Naive thymus-derived CD8-positive, alpha-beta T cell (primary cell): Measurements from ENCODE around the gene CIAO3. TPM values are rescaled to one million over a fixed set of nuclear protein-coding genes. Genes with fewer than 3 reads are reported as not detected.
A peak's percentile ranks its signal among the peaks of the same experiment; 100 is the strongest.

Experiments used
- ATAC-seq, 2 donors: fragments of 150-1000 bp; cut with Tn5 transposase in 1 of 2; sonication (Bioruptor Pico), chemical (Tn5 transposase) in 1 of 2; 1 replicate in 1 of 2; 2 replicates in 1 of 2; pipeline ENCODE4 v1.10.0; 2021; ENCODE audit warnings: mild to moderate bottlenecking in 2 of 2, moderate library complexity in 2 of 2
- POLR2A ChIA-PET: fragments of 350-600 bp; sonication (Branson Sonifier 250); formaldehyde crosslinking; loops from one replicate; lab custom pipeline; 2021; ENCODE audit warnings: antibody characterized with exemption; lab: Charles Lee
- DNase-seq, 10 donors: peaks; one replicate each; pipeline versions ENCODE4 v3.0.0 to v3.0.0-alpha.2; 2020 to 2022
- H3K27ac Mint-ChIP-seq, 10 donors: one replicate each; pipeline ENCODE4 v1.8.0; 2020 to 2022; ENCODE audit warnings: mild to moderate bottlenecking in 10 of 10, mixed read lengths in 10 of 10, moderate library complexity in 4 of 10, inconsistent platforms in 1 of 10
- H3K27me3 Mint-ChIP-seq, 5 donors: one replicate each; pipeline ENCODE4 v1.8.0; 2021 to 2022; ENCODE audit warnings: mixed read lengths in 5 of 5
- H3K36me3 Mint-ChIP-seq, 3 donors: one replicate each; pipeline ENCODE4 v1.8.0; 2020 to 2022; ENCODE audit warnings: mixed read lengths in 3 of 3, mild to moderate bottlenecking in 2 of 3, inconsistent platforms in 1 of 3
- H3K4me1 Mint-ChIP-seq, 4 donors: one replicate each; pipeline ENCODE4 v1.8.0; 2021 to 2022; ENCODE audit warnings: mixed read lengths in 4 of 4
- H3K4me3 Mint-ChIP-seq, 10 donors: one replicate each; pipeline ENCODE4 v1.8.0; 2020 to 2022; ENCODE audit warnings: mild to moderate bottlenecking in 10 of 10, mixed read lengths in 10 of 10, moderate library complexity in 6 of 10, inconsistent platforms in 1 of 10
- H3K9me3 Mint-ChIP-seq, 9 donors: one replicate each; pipeline ENCODE4 v1.8.0; 2020 to 2022; ENCODE audit warnings: mixed read lengths in 9 of 9, mild to moderate bottlenecking in 3 of 9, inconsistent platforms in 1 of 9, moderate library complexity in 1 of 9
- polyA plus RNA-seq, 3 donors: library from polyadenylated mRNA; unstranded; fragments of 300-500 nt; fragmentation: Illumina TruSeq; gene quantifications; one replicate each; pipeline ENCODE4 v1.2.3, GENCODE V29; 2021
- total RNA-seq, 8 experiments: library from RNA in 2 of 8; stranded (reverse) in 2 of 8; gene quantifications; one replicate each; pipeline ENCODE4 v1.2.3 and lab custom pipeline; 2021 to 2026

Gene CIAO3
- total and polyA plus RNA-seq, 5 experiments from 2014 or later = 13.7 to 56.4 (median 25.7) TPM

- no peak for DNase-seq
- H3K27me3 Mint-ChIP-seq = no peaks in the 10 kb centered on the region
- no peaks in the 10 kb centered on the region for H3K9me3 Mint-ChIP-seq
- no peak for ATAC-seq
- H3K27ac Mint-ChIP-seq = peak overlapping the region in 2 of 10 donors; percentile 72 to 82
- no peak overlapping the region for H3K4me3 Mint-ChIP-seq
- POLR2A ChIA-PET = interaction anchor here (23.0 kb wide), 1 partner anchor 19 kb away, joined by 411 read pairs; the partner anchor contains the start of genes ANTKMT, CCDC78, HAGHL and METRN
- peaks cover 0 to 35% (median 2%) of the 10 kb centered on the region in 3 donors for H3K36me3 Mint-ChIP-seq
- H3K4me1 Mint-ChIP-seq = peaks cover 0 to 17% (median 8%) of the 10 kb centered on the region in 4 donors
Observed at GRCh38 chr16:735982-736453, 4.8 kb downstream of the CIAO3 start.

- DNase-seq = no peak
- POLR2A ChIA-PET = interaction anchor here (1.0 to 23.0 kb wide), 2 partner anchors 19 to 40 kb away, joined by 3 to 411 read pairs; partner anchors contain the start of genes ANTKMT, CCDC78, HAGHL and METRN
- Mint-ChIP-seq H3K9me3 (no peaks in the 10 kb centered on the region), H3K4me3 (peak overlapping the region in 1 of 10 donors; percentile 26), H3K4me1 (peaks cover 0 to 17% (median 8%) of the 10 kb centered on the region in 4 donors), H3K27ac (peak overlapping the region in 2 of 10 donors; percentile 56 to 72), H3K36me3 (peaks cover 0 to 35% (median 2%) of the 10 kb centered on the region in 3 donors), H3K27me3 (no peaks in the 10 kb centered on the region)
- ATAC-seq = no peak
Observed at GRCh38 chr16:734981-735881, 5.6 kb downstream of the CIAO3 start.

GRCh38 chr16:734208-734980, 6.4 kb downstream of the CIAO3 start:
- DNase-seq (no peak), ATAC-seq (no peak)
- H3K36me3 Mint-ChIP-seq = peaks cover 0 to 35% (median 2%) of the 10 kb centered on the region in 3 donors
- H3K27me3 Mint-ChIP-seq = no peaks in the 10 kb centered on the region
- POLR2A ChIA-PET = interaction anchor here (1.0 to 23.0 kb wide), 2 partner anchors 18 to 39 kb away, joined by 3 to 411 read pairs; partner anchors contain the start of genes ANTKMT, CCDC78, HAGHL and METRN
- H3K4me3 Mint-ChIP-seq = no peak overlapping the region
- peaks cover 0 to 10% (median 4%) of the 10 kb centered on the region in 4 donors for H3K4me1 Mint-ChIP-seq
- no peak overlapping the region for H3K27ac Mint-ChIP-seq
- no peaks in the 10 kb centered on the region for H3K9me3 Mint-ChIP-seq

GRCh38 chr16:733382-734207, 7.2 kb downstream of the CIAO3 start:
- H3K4me1 Mint-ChIP-seq = peaks cover 0 to 5% (median 2%) of the 10 kb centered on the region in 4 donors
- peak in 3 of 10 donors; percentile 47 to 78 (median 59) for DNase-seq
- peaks cover 0 to 35% (median 2%) of the 10 kb centered on the region in 3 donors for H3K36me3 Mint-ChIP-seq
- no peak overlapping the region for H3K27ac Mint-ChIP-seq
- POLR2A ChIA-PET = interaction anchor here (1.0 to 23.0 kb wide), 2 partner anchors 17 to 39 kb away, joined by 3 to 411 read pairs; partner anchors contain the start of genes ANTKMT, CCDC78, HAGHL and METRN
- peak; percentile 45 to 66 for ATAC-seq
- no peak overlapping the region for H3K4me3 Mint-ChIP-seq
- no peaks in the 10 kb centered on the region for H3K27me3 Mint-ChIP-seq
- H3K9me3 Mint-ChIP-seq = no peaks in the 10 kb centered on the region

GRCh38 chr16:732936-733335, 7.9 kb downstream of the CIAO3 start:
- H3K36me3 Mint-ChIP-seq = peaks cover 0 to 35% (median 2%) of the 10 kb centered on the region in 3 donors
- no peaks in the 10 kb centered on the region for H3K9me3 Mint-ChIP-seq
- peak in 1 of 10 donors; percentile 64 for DNase-seq
- no peak for ATAC-seq
- no peak overlapping the region for H3K4me3 Mint-ChIP-seq
- H3K27ac Mint-ChIP-seq = no peak overlapping the region
- POLR2A ChIA-PET = interaction anchor here (23.0 kb wide), 1 partner anchor 16 kb away, joined by 411 read pairs; the partner anchor contains the start of genes ANTKMT, CCDC78, HAGHL and METRN
- H3K4me1 Mint-ChIP-seq = peaks cover 0 to 5% (median 1%) of the 10 kb centered on the region in 4 donors
- no peaks in the 10 kb centered on the region for H3K27me3 Mint-ChIP-seq

- peaks cover 0 to 32% (median 2%) of the 10 kb centered on the region in 3 donors for H3K36me3 Mint-ChIP-seq
- POLR2A ChIA-PET = interaction anchor here (23.0 kb wide), 1 partner anchor 16 kb away, joined by 411 read pairs; the partner anchor contains the start of genes ANTKMT, CCDC78, HAGHL and METRN
- DNase-seq (no peak), ATAC-seq (no peak)
- peak overlapping the region in 1 of 10 donors; percentile 34 for H3K4me3 Mint-ChIP-seq
- H3K4me1 Mint-ChIP-seq = peaks cover 0 to 2% (median under 1%) of the 10 kb centered on the region in 4 donors
- H3K27ac Mint-ChIP-seq = peak overlapping the region in 1 of 10 donors; percentile 5
- no peaks in the 10 kb centered on the region for H3K9me3 Mint-ChIP-seq
- no peaks in the 10 kb centered on the region for H3K27me3 Mint-ChIP-seq
Observed at GRCh38 chr16:732332-732731, 8.5 kb downstream of the CIAO3 start.

- H3K4me1 Mint-ChIP-seq = peaks cover 0 to 4% (median 3%) of the 10 kb centered on the region in 4 donors
- DNase-seq (no peak), ATAC-seq (no peak)
- no peaks in the 10 kb centered on the region for H3K27me3 Mint-ChIP-seq
- H3K4me3 Mint-ChIP-seq = no peak overlapping the region
- peaks cover 0 to 21% (median 1%) of the 10 kb centered on the region in 3 donors for H3K36me3 Mint-ChIP-seq
- POLR2A ChIA-PET = interaction anchor here (0.8 to 23.0 kb wide), 5 partner anchors 10 to 36 kb away, joined by 3 to 411 read pairs (median 11); partner anchors contain the start of genes ANTKMT, CCDC78, CIAO3 and HAGHL
- no peaks in the 10 kb centered on the region for H3K9me3 Mint-ChIP-seq
- H3K27ac Mint-ChIP-seq = no peak overlapping the region
Observed at GRCh38 chr16:730666-731509, 9.9 kb downstream of the CIAO3 start.

GRCh38 chr16:729768-730665, 10.8 kb downstream of the CIAO3 start:
- DNase-seq (no peak), ATAC-seq (no peak)
- POLR2A ChIA-PET = interaction anchor here (0.6 to 23.0 kb wide), 7 partner anchors 11 to 58 kb away, joined by 3 to 411 read pairs (median 4); partner anchors contain the start of genes ANTKMT, CCDC78, CIAO3 and HAGHL
- H3K27ac Mint-ChIP-seq = peak overlapping the region in 1 of 10 donors; percentile 75
- no peaks in the 10 kb centered on the region for H3K27me3 Mint-ChIP-seq
- no peaks in the 10 kb centered on the region for H3K9me3 Mint-ChIP-seq
- H3K4me3 Mint-ChIP-seq = peak overlapping the region in 3 of 10 donors; percentile 19 to 45 (median 27)
- peaks cover 0 to 13% (median 0%) of the 10 kb centered on the region in 3 donors for H3K36me3 Mint-ChIP-seq
- peaks cover 3 to 5% (median 4%) of the 10 kb centered on the region in 4 donors for H3K4me1 Mint-ChIP-seq

GRCh38 chr16:728890-729744, 11.7 kb downstream of the CIAO3 start:
- POLR2A ChIA-PET = interaction anchor here (0.6 to 23.0 kb wide), 6 partner anchors 11 to 59 kb away, joined by 3 to 411 read pairs (median 12); partner anchors contain the start of genes ANTKMT, CCDC78, CIAO3 and HAGHL
- DNase-seq = peak in 1 of 10 donors; percentile 62
- ATAC-seq = no peak
- H3K27me3 Mint-ChIP-seq = no peaks in the 10 kb centered on the region
- H3K36me3 Mint-ChIP-seq = peaks cover 0 to 7% (median 0%) of the 10 kb centered on the region in 3 donors
- peak overlapping the region in 2 of 10 donors; percentile 71 to 75 for H3K27ac Mint-ChIP-seq
- peak overlapping the region in 5 of 10 donors; percentile 48 to 67 (median 60) for H3K4me3 Mint-ChIP-seq
- H3K4me1 Mint-ChIP-seq = peaks cover 3 to 6% (median 4%) of the 10 kb centered on the region in 4 donors
- no peaks in the 10 kb centered on the region for H3K9me3 Mint-ChIP-seq
